BE2C (cell line): Measurements from ENCODE around the gene GLYATL1B. TPM values are rescaled to one million over a fixed set of nuclear protein-coding genes. Genes with fewer than 3 reads are reported as not detected.
"Not testable (repeated sequence)": the region's sequence is repeated elsewhere in the genome, so short reads cannot be mapped to it uniquely, and the experiment has no call there.

Experiments
- DNase-seq: peaks from one replicate; pipeline ENCODE4 v3.0.0-alpha.2; 2020
- H3K27me3 ChIP-seq: fragments of 250-450 bp; sonication (Bioruptor Pico); 2 replicates; pipeline ENCODE4 v1.5.1; 2020; ENCODE audit warnings: mild to moderate bottlenecking
- H3K36me3 ChIP-seq: fragments of 250-450 bp; sonication (Bioruptor Pico); 2 replicates; pipeline ENCODE4 v1.5.1; 2020; ENCODE audit warnings: mild to moderate bottlenecking
- H3K4me1 ChIP-seq: fragments of 250-450 bp; sonication (Bioruptor Pico); 2 replicates; pipeline ENCODE4 v1.5.1; 2020
- H3K4me3 ChIP-seq: 2 replicates; pipeline ENCODE4 v1.5.1; 2011; ENCODE audit warnings: low read depth, low read length
- H3K9me3 ChIP-seq: fragments of 250-450 bp; sonication (Bioruptor Pico); 2 replicates; pipeline ENCODE4 v1.5.1; 2020
- CTCF ChIP-seq: IDR thresholded peaks from 2 replicates; pipeline ENCODE4 v1.5.1; 2012; ENCODE audit warnings: mild to moderate bottlenecking, low read depth, low read length
- polyA plus RNA-seq: library from polyadenylated mRNA; unstranded; fragments of >200 nt; gene quantifications from one replicate; pipeline ENCODE4 v1.2.1, GENCODE V29; 2012; ENCODE audit warnings: low read depth, missing spikeins; ENCODE audit not compliant: insufficient read length, insufficient read depth

Gene GLYATL1B, protein sequence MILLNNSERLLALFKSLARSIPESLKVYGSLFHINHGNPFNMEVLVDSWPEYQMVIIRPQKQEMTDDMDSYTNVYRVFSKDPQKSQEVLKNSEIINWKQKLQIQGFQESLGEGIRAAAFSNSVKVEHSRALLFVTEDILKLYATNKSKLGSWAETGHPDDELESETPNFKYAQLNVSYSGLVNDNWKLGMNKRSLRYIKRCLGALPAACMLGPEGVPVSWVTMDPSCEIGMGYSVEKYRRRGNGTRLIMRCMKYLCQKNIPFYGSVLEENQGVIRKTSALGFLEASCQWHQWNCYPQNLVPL
- not detected for polyA plus RNA-seq

DNA sequence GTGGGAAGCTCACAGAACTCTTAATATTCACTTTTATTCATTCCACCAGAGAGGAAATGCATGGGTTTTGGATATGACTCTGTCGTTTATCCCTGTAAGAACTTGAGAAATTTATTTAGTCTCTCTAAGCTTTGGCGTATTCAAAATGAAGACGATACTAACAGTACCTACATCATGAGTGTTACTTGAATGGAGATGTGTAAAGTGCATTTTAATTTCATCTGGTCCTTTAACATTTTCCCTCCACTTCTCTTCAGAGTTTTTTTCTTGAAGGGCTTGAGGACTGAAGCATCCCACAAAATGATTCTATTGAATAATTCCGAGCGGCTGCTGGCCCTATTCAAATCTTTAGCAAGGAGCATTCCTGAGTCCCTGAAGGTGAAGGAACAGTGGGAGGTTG is at the start of gene GLYATL1B:
Gene GLYATL1B (plus strand): TSS at position 301 of the 400 bp plus-strand sequence. CDS start 0 bp downstream, at position 301.
- not testable (repeated sequence) for H3K4me1 ChIP-seq, H3K27me3 ChIP-seq, H3K9me3 ChIP-seq, H3K4me3 ChIP-seq, H3K36me3 ChIP-seq, DNase-seq

DNA sequence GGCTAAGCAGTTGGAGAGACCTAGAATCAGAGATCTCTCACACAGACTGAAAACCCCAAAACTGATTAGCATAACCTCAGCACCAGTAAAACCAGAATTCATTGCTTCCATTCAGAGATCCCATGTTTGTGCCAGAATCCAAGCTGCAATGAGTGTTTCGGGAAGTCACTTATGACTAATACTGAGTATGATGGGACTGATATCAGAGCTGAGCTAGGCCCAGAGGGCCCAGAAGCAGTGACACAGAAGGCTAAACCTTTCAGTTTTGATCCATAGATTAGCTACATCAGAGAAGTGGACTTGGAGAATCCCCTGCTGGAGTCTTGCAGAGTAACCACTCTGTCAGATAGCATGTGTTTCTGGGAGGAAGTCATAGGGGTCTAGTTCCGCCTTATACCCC is 49.6 kb upstream of the GLYATL1B start:
- not testable (repeated sequence) for H3K4me1 ChIP-seq, DNase-seq, H3K9me3 ChIP-seq, H3K36me3 ChIP-seq, H3K4me3 ChIP-seq, H3K27me3 ChIP-seq

DNA sequence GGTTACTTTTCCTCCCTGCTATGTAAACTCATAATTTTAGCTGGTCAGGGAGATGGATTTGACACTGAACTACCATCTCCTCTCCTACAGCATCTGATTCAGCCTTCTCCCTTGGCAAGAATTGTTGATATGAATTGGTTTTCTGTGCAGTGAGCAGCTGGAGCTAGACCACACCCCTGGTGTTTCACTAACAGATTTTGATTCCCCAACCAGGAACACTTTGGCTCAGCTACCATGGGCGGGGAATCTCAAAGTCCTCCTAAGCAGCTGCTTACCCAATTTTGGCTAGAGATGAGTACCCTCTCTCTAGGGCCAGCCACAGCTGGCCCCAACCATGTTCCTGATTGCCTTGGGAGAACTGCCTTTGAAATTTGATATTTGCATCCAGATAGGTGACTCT is 48.7 kb upstream of the GLYATL1B start:
- not testable (repeated sequence) for H3K9me3 ChIP-seq, H3K36me3 ChIP-seq, H3K4me1 ChIP-seq, DNase-seq, H3K27me3 ChIP-seq, H3K4me3 ChIP-seq

DNA sequence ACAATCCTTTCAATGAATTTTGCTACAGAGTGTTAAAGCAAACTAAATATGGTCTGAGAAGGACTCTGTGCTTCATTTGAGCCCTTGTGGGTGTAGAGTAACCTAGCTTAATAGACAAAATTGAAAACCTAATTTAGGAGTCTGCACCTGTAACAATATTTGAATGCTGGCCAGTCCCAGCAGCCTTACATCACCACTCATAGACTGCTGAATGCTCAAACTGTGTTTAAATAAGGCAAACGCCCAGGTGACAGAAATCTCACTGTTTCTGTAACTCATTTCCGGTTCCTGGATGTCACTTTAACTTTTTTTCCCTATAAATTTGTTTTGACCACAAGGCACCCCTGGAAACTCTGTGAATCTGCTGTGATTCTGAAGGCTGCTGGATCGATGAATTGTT is 45.5 kb upstream of the GLYATL1B start:
- Histone ChIP-seq H3K36me3 (no peaks in the 10 kb centered on the region), H3K9me3 (no peaks in the 10 kb centered on the region), H3K4me1 (no peaks in the 10 kb centered on the region), H3K27me3 (no peaks in the 10 kb centered on the region), H3K4me3 (no peak overlapping the region)
- no peak for DNase-seq
- no peak for TF ChIP-seq CTCF

GRCh38 chr11:59051383-59051782 is 34.7 kb upstream of the GLYATL1B start:
- DNase-seq, H3K9me3 ChIP-seq, H3K27me3 ChIP-seq, H3K36me3 ChIP-seq, H3K4me1 ChIP-seq, H3K4me3 ChIP-seq: not testable (repeated sequence)

GRCh38 chr11:59052355-59052754 is 33.8 kb upstream of the GLYATL1B start:
- H3K9me3 ChIP-seq, H3K4me3 ChIP-seq, H3K27me3 ChIP-seq, H3K4me1 ChIP-seq, DNase-seq, H3K36me3 ChIP-seq: not testable (repeated sequence)

- peak; percentile 65 for TF ChIP-seq CTCF
- Histone ChIP-seq H3K9me3 (no peaks in the 10 kb centered on the region), H3K27me3 (no peaks in the 10 kb centered on the region), H3K4me1 (no peaks in the 10 kb centered on the region), H3K36me3 (no peaks in the 10 kb centered on the region), H3K4me3 (no peak overlapping the region)
- peak; percentile 55 for DNase-seq
These were observed 32.7 kb upstream of the GLYATL1B start for GRCh38 chr11:59053387-59053786.

DNA sequence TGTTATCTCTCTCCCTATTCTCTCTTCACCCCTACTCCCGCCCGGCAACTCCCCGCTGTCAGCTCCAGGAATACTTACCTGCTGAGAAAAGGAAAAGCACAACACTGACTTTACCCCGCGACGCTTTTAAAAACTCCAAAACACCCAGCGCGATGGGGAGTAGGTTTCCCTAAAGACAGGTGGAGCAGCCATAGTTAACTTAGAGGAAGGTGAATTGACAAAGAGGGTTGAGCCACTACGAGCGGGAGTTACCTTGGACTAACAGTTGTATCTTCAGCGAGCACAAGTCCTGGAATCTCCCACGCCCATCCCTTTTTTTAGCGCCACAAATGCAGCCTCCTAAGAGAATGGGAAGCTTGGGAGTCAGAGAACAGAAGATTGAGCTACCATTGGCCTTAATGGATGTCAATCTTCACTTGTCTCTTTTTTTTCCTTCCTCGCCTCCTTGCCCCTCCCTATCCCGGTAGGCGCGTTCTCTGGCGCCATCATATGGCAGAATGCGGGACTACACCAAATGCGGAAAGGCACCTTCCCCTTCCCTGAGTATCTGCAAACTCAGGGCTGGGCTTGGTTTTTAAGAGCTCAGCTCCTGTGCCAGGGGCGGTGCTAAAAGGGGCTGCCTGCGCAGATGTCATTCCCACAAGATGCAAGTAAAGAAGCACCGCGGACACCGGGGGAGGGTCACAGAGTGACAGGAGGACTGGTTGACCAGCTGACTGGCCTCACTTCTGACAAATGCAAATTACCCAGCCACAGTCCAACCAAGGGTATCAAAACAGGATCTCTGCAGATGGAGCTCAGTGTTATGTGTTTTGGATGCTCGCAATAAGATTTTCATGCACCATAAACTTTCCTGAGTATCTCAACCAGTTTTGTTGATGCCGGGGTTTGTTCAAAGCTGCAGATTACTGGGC is 27.7 kb upstream of the GLYATL1B start:
- not testable (repeated sequence) for H3K27me3 ChIP-seq, H3K36me3 ChIP-seq, H3K4me1 ChIP-seq, H3K9me3 ChIP-seq
- peak overlapping the region; percentile 16; the same call in 1 of the 2 replicates for H3K4me3 ChIP-seq
- TF ChIP-seq CTCF = peak; percentile 72
- DNase-seq = peak; percentile 61

DNA sequence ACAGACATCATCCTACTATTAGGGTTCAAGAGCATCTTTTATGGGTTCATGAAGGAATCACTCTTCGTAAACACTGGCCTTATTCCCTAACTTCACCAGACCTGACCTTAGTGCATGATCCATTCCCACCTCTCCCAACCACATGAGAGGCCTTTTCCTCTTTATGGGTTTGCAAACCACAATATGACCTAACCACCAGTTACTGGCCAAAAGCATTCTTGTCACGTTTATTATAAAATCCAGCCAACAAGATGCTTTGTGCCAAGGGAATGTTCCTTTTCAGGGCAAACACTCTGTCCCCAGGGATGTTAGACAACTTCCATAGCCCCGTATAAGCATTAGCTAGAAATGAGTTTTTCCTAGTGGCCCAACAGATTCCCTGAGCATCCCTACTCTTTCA is 26.0 kb upstream of the GLYATL1B start:
- H3K36me3 ChIP-seq, DNase-seq, H3K9me3 ChIP-seq, H3K4me1 ChIP-seq, H3K4me3 ChIP-seq, H3K27me3 ChIP-seq: not testable (repeated sequence)
